Epithelial cell of proximal tubule (primary cell): ENCODE measurements around the gene NBDY. TPM values are rescaled to one million over a fixed set of nuclear protein-coding genes. Genes with fewer than 3 reads are reported as not detected.
A peak's percentile ranks its signal among the peaks of the same experiment; 100 is the strongest.
"Not testable (repeated sequence)": the region's sequence is repeated elsewhere in the genome, so short reads cannot be mapped to it uniquely, and the experiment has no call there.

Source experiments
- DNase-seq: peaks from one replicate; pipeline ENCODE4 v3.0.0-alpha.2; 2011; ENCODE audit warnings: low read depth
- H3K4me3 ChIP-seq: 2 replicates; pipeline ENCODE4 v1.5.1; 2011; ENCODE audit warnings: low read depth, mild to moderate bottlenecking, low read length
- total RNA-seq: library from RNA; depleted of rRNA; stranded (reverse); fragments of >200 nt; gene quantifications from 2 replicates; pipeline ENCODE4 v1.2.3, GENCODE V29; 2015
- TF ChIP-seq, protein P1 (sequence below): conservative IDR thresholded peaks from 2 replicates; pipeline ENCODE4 v1.5.1; 2012; ENCODE audit warnings: low read depth, mild to moderate bottlenecking, low read length

NBDY gene
- total RNA-seq, 1 donor from 2014 or later, result 14.9 TPM

DNA sequence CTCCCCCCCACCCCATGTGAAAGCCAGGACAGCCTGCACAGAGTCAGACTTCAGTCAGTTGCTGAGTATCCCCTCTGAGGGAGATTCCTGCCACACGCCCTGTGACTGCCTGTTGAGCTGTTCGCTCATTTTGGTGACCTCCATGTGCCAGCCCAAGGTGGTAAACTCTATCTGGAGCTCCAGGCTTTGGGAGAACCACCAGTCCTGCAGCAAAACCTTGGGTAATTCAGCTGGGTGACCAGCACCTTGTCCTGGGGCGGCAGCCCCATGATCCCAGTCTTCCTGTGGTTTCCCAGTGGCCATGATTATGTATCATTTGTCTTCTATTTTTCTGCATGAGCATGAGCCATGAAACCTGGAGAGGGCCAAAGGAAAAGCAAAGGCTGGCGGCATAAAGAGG is 73.4 kb downstream of the NBDY start:
- H3K4me3 ChIP-seq, result no peak overlapping the region
- DNase-seq, result no peak
- TF ChIP-seq, protein P1, sequence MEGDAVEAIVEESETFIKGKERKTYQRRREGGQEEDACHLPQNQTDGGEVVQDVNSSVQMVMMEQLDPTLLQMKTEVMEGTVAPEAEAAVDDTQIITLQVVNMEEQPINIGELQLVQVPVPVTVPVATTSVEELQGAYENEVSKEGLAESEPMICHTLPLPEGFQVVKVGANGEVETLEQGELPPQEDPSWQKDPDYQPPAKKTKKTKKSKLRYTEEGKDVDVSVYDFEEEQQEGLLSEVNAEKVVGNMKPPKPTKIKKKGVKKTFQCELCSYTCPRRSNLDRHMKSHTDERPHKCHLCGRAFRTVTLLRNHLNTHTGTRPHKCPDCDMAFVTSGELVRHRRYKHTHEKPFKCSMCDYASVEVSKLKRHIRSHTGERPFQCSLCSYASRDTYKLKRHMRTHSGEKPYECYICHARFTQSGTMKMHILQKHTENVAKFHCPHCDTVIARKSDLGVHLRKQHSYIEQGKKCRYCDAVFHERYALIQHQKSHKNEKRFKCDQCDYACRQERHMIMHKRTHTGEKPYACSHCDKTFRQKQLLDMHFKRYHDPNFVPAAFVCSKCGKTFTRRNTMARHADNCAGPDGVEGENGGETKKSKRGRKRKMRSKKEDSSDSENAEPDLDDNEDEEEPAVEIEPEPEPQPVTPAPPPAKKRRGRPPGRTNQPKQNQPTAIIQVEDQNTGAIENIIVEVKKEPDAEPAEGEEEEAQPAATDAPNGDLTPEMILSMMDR, result no peak

DNA sequence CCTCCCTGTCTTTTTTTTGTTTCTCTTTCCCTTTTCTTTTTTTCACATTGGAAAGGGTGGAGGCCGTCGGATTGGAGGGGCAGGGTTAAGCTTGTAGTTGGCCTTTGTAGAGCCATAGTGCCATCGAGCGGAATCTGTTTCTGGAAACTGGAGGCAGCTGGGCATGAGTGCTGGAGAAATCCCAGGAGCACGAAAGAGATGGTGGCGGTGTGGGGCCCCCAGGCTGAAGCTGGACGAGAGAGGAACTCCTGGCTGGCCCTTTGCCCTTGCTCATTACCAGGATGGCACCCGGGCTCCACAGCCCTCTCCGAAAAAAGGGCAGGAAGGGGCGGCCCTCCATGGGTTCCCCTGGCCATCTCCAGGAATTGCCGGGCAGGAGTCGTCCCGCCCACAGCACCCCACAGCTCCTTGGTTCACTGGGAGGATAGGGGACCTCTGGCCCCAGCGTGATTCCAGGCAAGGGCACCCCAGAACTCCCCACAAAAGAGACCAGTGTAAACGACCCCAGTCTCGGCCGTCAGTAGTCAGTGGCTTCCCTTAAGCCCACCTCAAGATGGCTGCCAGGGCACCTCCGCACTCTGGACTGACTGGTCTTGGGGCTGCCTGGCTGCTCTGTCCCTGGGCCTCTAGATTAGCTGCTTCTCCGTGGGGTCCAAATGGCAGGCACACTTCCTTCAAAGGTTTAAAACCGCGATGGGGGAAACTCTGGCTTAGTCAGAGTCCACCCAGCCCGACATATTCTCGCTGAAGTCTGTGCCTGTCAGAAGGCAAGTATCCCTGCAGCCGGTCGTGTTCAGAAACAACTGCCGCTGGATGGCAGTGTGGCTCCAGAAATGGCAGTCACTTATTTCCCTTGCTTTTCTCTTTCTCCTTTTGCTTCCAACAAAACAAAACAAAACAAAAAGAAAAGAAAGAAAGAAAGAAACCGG is 74.1 kb downstream of the NBDY start:
- DNase-seq, result no peak
- no peak overlapping the region for H3K4me3 ChIP-seq
- TF ChIP-seq, protein P1, result peak; percentile 43

DNA sequence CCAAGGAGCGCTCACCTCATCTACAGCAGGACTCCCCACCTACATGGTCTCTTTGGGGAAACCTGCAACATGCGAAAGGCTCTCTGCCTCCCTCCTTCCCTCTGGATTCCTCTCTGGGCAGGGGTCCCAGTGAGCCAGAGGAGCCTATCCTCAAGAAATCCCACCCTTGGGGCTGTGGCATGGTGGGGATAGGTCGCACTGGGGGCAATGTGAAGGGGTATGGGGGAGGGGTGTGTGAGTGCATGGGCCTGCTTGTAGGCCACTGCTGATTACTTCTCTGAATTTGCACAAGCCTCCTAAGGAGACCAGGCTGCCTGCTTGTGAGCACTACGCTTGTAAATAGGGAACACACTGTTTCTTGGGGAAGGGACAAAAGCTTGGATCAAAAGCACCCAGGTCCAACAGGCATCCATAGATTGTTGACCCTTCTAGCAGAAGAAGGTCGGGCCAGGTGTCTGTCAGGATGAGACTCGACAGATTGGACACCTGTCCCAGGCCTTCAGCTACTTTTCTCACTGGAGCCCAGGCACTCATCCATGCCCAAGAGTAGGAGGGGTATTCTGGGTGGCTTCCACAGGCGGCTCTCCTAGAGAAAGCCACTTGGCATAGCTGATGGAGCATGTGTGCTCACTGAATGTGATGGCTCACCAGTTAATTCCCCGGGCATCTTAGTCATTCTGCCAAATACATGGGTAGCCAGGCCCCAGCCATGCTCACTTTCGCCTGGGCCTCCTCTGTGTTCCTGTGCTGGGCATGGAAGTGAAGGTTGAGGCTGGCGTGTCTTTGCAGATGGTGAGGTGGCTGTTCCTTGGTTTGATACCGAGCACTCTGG is 75.0 kb downstream of the NBDY start:
- H3K4me3 ChIP-seq, result no peak overlapping the region
- no peak for DNase-seq
- TF ChIP-seq, protein P1, result no peak

DNA sequence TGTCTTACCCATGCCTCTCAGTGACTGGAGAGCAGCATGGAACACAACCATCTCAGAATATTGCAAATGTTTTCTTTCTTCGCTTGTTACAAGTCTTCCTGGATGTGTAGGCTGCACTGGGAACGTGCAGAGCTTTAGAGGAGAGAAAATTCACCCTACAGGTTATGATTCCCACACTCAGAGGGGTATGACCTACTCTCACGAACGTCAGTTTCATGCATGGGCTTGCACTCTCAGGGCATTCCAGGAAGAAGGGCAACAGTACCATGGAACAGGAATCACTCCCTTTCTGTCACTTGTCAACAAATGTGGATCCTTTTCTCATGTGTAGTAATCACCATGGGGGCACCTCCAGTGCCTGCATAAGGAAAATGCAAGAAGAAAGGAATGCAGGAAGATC is 75.8 kb downstream of the NBDY start:
- no peak for DNase-seq
- TF ChIP-seq, protein P1, result no peak
- H3K4me3 ChIP-seq, result no peak overlapping the region

DNA sequence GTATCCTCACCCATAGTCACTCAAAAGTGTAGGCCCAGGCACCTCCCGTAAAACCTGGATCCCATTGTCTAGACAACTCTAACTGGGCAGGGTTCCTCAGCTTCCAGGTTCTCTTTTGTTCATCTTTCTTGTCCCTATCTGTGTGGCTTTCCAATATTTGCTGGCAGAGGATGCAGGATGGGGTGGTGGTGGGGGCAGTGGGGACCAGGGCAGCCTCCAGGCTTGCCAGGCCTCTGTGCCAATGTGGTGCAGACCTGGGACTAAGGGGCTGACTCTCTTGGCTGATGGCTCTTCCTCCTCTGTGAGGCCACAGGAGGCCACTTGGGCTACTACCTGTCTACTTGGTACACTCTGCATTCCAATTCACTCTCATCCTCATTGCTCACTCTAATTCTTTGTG is 76.4 kb downstream of the NBDY start:
- TF ChIP-seq, protein P1, result no peak
- DNase-seq, result no peak
- no peak overlapping the region for H3K4me3 ChIP-seq

DNA sequence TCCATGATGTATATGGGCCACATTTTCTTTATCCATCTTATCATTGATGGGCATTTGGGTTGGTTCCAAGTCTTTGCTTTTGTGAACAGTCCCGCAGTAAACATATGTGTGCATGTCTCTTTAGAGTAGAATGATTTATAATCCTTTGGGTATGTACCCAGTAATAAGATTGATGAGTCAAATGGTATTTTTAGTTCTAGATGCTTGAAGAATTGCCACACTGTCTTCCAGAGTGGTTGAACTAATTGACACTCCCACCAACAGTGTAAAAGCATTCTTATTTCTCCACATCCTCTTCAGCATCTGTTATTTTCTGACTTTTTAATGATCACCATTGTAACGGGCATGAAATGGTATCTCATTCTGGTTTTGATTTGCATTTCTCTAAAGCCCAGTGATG is 77.1 kb downstream of the NBDY start:
- DNase-seq, result not testable (repeated sequence)

DNA sequence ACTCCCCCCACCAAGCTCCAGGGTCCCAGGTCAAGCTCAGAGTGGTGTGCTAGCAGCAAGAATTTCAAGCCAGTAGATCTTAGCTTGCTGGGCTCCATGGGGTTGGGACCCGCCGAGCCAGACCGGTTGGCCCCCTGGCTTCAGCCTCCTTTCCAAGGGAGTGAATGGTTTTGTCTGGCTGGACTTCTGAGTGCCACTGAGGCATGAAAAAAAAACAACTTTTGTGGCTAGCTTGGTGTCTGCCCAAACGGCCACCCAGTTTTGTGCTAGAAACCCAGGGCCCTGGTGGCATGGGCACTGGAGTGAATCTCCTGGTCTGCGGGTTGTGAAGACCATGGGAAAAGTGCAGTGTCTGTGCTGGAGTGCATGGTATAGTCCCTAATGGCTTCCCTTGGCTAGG is 82.6 kb downstream of the NBDY start:
- DNase-seq, result no peak
- H3K4me3 ChIP-seq, result no peak overlapping the region
- TF ChIP-seq, protein P1, result no peak

More for the DNA sequence above, 77.1 kb downstream of the NBDY start:
- H3K4me3 ChIP-seq, result not testable (repeated sequence)
